HG02884 (cell line): ENCODE measurements around the gene ANKRD10.

Experiments
- ATAC-seq: cut with Tn5 transposase; IDR thresholded peaks from one replicate; pipeline ENCODE4 v1.9.1; 2021; ENCODE audit warnings: mild to moderate bottlenecking, moderate library complexity; ENCODE audit not compliant: unreplicated experiment

ANKRD10 gene

DNA sequence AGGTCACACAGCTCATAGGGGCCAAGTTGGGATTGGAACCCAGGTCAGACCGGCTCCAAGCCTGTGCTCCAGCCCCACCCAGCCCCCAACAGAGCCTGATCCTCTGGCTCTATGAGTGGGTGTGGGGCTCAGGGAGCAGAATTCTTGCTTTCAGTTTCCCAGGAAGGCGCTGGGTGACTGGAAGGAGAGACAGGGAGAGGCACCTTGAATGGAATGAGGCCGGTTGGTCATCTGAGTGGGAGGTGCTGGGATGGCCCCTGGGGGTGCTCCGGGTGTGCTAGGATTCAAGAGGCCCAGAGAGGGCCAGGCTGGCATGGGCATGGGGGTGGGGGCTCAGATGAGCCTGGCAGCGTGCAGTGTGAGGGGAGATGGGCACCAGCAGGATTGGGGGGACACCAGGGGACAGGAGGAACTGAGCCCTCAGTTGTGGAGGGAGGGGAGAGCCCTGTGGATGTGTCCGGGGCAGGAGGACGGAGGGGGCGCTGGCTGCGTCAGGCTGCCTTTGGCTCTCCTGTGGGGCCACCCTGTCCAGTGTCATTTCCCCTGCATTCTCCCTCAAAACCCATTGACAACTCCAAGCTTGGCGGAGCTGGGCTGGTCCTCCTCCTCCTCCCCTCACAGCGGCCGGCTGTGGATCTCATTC, 31.2 kb upstream of the ANKRD10 start:
- no peak for ATAC-seq

DNA sequence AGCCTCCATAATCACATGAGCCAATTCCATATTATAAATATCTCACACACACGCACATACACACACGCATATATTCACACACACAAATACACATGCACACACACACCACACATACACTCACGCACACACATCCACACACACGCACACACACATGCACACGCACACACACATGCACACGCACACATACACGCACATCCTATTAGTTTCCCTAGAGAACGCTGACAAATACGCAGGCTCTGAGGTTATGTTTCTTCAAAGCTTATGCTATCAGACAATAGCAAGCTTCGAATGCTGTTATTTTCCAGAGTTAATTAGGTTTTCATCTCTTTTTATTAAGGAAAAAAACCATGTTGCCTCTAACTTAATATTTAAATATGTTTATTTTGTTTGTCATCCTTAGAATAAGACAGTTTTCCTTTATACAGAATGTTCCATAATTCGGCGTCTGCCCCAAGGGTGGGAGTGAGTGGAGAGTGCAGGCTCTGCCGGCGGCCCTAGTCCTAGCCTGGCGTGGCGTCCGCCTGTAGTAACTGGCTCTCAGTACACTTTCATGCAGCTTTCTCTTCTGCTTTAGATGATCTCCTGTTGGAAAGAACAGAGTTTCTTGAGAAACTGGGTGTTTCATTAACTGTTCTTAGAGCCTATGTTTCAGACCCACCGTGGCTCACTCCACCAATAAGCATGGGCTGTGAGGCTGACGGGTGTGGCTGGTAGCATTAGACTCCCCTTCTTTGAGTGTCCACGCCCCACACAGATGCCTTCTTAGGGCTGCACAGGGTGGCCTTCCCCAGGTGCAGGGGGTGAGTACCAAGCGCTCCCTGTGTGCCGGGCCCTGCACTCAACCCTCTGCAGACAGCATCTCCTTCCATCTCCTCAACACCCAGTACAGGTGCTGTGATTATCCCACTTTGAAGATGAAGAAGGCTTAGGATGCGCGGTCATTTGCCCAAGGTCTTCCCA, 30.4 kb upstream of the ANKRD10 start:
- no peak for ATAC-seq

DNA sequence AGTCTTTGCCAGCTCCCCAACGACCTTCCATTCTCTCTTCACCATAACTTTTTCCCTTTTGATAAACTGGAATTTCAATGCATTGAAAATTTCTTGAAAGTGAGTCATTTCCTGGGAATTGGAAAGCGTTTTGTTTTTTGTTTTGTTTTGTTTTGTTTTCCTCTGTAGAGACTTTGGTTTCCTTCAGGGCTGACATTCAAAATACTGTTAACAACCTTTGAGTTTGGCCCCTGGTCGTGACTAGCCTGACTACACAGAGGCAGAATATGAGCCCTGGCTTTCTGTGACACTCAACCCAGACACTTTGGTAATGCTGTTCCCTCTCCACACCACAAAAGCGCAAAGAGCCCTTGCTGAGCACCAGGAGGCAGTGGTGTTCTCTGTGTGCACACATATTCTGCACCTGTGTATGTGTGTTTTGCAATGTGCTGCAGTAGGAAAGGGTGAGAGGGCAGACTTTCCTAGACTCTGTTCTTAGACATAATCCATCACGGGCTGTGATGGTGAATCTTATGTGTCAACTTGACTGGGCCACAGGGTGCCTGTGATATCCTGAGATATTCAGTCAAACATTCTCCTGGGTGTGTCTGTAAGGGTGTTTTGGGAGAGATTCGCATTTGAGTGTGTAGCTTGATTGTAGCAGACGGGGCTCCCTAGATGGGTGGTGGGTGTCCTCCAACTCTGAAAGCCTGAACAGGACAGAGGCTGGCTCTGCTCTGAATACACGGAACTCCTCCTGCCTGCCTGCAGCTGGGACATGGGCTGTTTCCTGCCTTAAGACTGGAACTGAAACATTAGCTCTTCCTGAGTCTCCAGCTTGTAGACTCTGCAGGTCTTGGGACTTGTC, 29.5 kb upstream of the ANKRD10 start:
- ATAC-seq: peak; percentile 77

DNA sequence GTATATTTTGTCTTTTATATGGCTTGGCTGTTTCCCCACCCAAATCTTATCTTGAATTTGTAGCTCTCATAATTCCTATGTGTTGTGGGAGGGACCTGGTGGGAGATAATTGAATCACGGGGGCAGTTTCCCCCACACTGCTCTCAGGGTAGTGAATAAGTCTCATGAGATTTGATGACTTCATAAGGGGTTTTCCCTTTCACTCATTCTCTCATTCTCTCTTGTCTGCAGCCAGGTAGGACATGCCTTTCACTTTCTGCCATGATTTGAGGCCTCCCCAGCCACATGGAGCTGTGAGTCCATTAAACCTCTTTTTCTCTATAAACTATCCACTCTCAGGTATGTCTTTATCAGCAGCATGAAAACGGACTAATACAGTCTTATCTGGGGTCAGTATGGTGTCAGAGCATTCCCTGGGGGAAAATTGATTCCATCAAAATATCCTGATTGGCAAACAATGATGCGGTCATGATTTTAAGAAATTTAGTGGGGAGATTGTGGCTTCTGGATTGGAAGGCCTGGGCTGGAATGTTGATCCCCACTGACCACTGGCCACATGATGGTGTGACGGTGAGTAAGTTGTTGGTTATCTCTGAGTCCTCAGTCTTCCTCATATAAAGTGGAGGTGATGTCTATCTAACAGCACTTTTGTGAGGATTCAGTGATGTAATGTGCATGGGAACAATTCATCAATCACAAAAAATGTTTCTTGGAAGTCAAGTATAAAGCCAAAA, 27.5 kb upstream of the ANKRD10 start:
- ATAC-seq: peak; percentile 76

DNA sequence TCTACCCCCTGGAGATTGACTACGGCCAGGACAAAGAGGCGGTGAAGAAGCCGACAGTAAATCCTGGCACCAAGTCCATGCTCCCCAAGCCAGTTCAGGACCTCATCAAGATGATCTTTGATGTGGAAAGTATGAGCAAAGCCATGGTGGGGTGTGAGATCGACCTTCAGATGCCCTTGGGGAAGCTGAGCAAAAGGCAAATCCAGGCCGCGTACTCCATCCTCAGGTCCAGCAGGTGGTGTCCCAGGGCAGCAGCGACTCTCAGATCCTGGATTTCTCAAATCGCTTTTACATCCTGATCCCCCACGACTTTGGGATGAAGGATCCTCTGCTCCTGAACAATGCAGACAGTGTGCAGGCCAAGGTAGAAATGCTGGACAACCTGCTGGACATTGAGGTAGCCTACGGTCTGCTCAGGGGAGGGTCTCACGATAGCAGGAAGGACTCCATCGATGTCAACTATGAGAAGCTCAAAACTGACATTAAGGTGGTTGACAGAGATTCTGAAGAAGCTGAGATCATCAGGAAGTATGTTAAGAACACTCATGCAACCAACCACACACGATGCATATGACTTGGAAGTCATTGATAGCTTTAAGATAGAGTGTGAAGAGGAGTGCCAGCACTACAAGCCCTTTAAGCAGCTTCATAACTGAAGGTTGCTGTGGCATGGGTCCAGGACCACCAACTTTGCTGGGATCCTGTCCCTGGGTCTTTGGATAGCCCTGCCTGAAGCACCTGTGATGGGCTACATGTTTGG, 24.0 kb upstream of the ANKRD10 start:
- ATAC-seq: no peak

DNA sequence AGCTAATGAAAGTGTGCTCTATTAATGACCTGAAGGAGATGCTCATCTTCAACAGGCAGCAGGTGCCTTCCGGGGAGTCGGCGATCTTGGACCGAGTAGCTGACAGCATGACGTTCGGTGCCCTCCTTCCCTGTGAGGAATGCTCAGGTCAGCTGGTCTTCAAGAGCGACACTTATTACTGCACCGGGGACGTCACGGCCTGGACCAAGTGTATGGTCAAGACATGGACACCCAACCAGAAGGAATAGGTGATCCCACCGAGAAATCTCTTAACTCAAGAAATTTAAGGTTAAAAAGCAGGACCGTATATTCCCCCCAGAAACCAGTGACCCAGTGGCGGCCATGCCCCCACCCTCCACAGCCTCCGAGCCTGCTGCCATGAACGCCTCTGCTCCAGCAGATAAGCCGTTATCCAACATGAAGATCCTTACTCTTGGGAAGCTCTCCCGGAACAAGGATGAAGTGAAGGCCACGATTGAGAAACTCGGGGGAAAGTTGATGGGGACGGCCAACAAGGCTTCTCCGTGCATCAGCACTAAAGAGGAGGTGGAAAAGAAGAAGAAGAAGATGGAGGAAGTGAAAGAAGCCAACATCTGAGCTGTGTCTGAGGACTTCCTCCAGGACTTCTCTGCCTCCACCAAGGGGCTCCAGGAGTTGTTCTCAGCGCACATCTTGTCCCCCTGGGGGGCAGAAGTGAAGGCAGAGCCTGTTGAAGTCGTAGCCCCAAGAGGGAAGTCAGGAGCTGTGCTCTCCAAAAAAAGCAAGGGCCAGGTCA, 22.8 kb upstream of the ANKRD10 start:
- no peak for ATAC-seq

DNA sequence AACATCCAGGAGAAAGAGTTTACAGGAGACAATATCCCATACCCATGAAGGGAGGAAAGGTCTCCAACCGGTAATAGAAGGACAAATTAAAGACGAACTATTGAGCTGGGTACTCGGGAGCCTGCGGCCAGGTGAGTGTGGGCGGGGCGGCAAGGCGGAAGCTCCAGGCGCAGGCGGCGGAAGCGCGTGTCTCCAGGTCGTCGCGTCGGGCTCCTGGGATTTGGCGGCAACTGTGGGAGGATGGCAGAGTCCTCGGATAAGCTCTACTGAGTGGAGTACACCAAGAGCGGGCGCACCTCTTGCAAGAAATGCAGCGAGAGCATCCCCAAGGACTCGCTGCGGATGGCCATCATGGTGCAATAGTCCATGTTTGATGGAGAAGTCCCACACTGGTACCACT, 21.6 kb upstream of the ANKRD10 start:
- no peak for ATAC-seq

DNA sequence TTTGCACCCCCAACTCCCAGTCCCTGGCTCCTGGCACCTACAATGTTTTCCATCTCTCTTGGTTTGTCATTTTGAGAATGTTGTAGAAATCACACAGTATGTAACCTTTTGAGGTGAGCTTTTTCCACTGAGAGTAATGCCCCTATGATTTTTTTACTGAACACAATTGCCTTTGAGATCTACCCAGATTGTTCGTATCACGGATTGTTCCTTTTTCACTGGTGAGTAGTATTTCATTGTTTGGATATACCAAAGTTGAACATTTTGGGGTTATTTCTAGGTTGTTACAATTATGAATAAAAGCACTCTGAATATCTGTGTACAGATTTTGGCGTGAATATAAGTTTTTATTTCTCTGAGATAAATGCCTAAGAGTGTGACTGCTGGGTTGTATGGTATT, 17.7 kb upstream of the ANKRD10 start:
- ATAC-seq: no peak

DNA sequence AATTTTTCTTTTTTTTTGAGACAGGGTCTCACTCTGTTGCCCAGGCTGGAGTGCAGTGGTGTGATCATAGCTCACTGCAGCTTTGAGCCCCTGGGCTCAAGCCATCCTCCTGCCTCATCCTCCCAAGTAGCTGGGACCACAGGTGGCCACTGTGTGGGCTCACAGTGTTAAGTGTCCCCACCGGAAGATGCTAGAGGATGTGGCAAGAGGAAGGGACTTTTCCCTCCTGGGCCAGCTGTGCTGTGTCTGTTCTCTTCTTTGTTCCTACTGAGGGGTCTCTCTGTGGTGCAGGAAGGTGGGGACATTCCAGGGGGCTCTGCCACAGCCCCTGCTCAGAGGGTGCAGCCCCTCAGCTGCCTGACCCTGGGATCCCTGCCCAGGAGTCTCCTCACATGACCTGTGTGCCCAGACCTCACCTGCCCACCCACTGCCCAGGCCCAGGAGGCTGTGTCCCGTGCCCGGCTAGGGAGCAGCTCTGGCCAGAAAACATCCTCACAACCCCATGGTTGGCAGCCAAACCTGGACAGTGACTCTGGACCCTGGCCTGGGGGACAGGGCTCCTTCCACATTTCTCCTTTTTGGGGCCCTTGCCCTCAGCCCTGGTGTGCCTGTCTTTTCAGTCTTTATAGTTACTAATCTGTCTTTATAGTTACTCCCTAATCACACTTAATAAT, 14.4 kb upstream of the ANKRD10 start:
- ATAC-seq: no peak

DNA sequence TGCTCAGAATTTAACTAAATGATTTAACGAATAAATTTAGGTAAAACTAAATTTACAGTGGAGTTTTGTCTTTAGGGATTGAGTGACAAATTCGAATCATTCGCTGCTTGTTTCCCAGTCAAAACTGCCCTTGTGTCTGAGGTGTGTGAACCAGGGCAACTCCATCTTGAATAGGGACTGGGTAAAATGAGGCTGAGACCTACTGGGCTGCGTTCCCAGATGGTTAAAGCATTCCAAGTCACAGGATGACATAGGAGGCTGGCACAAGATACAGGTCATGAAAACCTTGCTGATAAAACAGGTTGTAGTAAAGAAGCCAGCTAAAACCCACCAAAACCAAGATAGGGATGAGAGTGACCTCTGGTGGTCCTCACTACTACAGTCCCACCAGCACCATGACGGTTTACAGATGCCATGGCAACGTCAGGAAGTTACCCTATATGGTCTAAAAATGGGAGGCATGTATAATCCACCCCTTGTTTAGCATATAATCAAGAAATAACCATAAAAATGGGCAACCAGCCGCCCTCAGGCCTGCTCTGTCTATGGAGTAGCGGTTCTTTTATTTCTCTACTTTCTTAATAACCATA, 10.2 kb upstream of the ANKRD10 start:
- no peak for ATAC-seq

DNA sequence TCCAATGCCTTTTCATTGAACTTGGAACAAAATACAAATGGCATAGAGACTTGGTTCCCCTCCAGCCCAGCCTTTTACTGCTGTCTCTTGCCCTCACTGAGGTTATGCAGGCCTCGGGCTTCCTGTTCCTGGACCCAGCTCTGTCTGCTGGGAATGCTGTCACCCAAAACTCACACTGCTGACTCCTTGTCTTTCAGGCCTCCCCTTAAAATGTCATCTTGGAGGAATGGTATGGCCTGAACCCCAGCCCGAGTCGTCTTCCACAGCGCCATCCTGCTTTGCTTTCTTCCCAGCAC, 9.7 kb upstream of the ANKRD10 start:
- ATAC-seq: no peak

DNA sequence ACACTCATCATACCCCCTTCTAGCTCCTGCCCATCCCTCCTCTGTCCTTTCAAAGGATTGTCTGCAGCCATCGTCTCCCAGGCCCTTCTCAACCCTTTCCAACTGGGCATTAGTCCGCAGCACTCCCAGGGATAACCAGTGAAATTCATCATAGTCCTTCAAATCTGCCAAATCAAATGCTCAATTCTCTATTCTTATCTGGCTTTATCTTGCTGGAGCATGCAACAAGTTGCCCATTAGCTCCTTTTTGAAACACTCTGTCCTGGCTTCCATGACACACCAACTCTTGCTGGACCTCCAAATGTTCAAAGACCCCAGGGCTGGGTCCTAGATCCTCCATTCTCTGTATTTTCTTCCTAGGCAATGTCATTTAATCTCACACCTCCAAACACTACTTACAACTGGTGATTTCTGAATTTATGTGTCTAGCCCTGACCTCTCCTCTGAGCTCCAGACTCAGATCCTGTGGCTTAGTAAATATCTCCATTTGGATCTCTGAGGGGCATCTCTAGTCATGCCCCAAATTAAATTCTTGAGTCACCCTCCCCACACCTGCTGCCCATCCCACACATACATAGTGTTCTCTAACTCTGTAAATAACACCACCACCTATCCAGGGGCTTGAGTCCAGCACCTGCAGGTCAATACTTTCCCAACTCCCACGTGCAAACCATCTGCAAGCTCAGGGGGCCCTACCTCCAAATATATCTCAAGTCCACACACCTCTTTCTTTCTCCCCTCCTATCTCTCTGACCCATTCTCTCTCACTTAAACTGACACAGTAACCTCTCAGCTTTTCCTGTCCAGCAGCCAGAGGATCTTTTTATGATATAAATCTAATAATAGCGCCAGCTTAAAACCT, 9.1 kb upstream of the ANKRD10 start:
- ATAC-seq: no peak

DNA sequence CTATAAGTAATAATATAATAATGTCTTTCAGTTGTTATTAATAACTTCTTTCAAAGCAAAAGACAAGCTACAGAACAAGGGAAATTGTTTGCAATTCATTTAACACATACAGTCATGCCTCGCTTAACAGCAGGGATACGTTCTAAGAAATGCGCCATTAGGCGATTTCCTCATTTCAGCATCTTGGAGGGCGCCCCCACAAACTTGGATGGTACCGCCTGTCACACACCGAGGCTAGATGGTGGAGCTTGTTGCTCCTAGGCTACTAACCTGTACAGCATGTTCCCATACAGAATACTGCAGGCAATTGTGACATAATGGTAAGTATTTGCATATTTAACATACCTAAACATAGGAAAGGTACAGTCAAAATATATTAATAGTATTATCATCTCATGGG, 8.2 kb upstream of the ANKRD10 start:
- no peak for ATAC-seq

DNA sequence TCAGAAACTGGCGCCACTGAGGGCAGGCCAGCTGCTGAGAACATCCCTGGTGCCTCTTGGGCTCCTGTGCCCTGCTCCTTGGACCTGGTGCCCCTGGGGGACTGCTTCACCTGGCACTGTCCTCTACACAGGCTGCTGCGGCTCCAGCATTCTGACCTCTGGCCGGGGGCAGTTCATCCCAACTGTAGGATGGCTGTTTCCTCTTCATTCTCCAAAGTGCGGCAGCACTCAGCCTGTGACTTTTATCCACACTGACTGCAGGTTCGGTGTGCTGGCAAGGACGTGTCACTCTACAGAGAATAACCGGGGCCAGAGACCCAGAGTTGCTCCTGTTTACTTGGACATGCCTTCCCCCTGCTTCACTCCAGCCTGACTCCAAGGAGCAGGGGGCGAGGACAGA, 7.6 kb upstream of the ANKRD10 start:
- no peak for ATAC-seq

DNA sequence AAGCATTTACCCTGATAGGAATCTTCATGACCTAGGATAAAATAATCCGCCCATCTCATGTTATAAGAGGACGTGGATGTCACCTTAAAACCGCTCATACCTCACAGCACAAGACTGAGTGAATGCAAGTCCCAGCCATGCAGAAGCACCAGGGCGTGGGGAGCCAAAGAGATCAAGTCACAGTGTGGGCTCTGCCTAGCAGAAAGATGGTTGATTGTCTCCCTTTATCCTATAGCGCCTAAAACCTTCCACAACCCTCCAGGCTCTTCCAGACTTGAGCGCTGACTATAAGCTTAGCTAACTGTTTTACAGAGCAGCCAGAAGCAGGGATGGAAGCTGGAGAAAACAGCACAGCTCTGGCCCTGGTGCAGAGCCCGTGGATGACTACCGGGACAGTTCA, 6.8 kb upstream of the ANKRD10 start:
- ATAC-seq: no peak

DNA sequence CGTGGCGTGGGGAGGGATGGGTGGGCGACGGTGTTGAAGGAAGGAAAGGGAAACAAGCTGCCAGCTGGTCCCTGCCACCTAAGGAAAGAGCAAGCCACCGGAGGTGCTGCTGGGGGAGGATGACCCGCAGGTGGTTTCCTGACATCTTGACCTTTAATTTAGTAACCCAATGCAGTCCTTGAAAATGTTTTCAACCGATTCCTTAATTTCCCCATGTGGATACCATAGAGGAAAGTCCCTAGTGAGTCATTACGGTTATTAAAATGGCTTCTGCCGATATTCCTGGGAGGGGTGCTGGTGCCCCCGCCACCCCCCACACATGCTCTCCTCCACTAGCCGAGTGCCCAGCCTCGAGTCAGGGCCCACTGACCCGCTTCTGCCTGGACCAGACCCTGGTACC, 6.3 kb upstream of the ANKRD10 start:
- no peak for ATAC-seq

DNA sequence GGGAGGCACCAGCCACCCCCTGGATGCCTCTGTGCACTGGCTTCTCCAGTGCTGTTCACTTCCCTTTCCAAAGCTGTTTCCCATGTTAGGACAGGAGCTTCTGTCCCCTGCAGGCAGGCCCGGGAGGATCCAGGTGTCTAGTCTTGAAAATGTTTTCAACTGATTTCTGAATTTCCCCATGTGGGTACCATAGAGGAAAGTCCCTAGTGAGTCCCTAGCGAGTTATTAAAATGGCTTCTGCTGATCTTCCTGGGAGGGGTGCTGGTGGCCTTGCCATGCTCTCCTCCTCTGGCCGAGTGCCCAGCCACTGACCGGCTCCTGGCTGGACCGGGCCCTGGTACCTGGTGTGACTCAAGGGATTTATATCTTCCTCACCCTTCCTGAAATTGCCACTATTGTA, 5.2 kb upstream of the ANKRD10 start:
- no peak for ATAC-seq
